GM18498 (cell line): ENCODE measurements around the gene DSP.

ENCODE experiments used
- ATAC-seq: cut with Tn5 transposase; IDR thresholded peaks from one replicate; pipeline ENCODE4 v1.9.1; 2021; ENCODE audit warnings: mild to moderate bottlenecking, moderate library complexity; ENCODE audit not compliant: unreplicated experiment

Gene DSP

DNA sequence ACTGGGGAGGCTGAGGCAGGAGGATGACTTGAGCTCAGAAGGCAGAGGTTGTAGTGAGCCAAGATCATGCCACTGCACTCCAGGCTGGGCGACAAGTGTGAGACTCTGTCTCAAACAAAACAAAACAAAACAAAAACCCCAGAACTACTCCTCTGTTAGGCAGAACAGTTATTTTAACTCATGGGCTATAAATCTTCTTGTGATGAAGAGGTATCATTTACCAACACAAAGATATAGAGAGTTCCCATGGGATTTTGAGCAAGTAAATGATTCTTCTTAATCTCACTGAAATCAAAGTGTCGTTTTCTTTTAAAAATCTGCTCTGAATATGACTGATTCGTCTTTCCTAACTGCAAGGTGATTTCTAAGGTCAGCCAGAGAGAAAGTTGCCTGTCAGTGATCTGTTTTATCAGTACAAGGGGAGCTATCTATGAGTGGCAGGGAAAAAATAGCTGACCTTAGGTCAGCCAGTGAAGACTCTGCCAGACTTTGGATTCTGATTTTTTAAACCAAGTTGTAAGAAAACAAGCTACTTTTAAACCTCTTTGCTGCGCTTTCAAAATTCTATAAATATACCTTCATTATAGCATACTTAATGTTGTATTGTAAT lies 3.8 kb upstream of the DSP start:
- ATAC-seq, result no peak

DNA sequence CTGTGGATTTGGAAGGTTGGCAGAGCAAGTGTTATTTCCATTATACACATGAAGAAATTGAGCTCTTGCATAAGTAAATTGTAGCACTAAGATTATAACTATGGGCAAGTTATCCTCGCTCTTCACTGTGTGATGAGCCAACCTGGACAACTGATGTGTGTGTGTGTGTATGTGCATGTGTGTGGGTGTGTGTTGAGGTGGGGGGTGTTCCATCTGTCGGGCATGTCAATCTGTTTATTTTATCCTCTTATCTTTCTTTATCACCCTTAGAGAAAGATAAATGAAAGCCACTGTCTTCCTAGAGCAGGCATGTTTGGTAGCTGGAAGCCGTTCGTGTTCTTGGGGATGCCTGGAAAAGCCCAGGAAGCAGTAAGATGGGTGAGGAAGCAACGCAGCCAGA lies 3.0 kb upstream of the DSP start:
- ATAC-seq, result no peak

DNA sequence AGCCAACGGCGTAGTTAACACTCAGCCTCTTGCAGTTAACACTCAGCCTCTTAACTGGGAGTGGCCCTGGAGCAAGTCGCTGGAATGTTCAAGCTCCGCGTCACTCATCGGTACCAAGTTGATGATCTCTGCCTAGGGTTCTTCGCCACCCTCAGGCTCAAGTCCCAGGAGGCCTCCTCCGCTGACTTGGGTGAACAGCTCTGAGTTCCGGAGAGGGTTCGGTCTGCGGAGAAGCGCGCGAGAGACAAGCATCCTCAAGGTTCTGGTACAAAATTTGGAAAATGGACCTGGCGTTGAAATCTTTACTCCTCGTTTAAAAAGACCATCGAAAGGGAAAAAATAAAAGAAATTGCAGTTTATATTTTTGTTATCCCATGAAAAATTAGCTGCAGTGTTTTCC lies 876 bp upstream of the DSP start:
- ATAC-seq, result no peak

DNA sequence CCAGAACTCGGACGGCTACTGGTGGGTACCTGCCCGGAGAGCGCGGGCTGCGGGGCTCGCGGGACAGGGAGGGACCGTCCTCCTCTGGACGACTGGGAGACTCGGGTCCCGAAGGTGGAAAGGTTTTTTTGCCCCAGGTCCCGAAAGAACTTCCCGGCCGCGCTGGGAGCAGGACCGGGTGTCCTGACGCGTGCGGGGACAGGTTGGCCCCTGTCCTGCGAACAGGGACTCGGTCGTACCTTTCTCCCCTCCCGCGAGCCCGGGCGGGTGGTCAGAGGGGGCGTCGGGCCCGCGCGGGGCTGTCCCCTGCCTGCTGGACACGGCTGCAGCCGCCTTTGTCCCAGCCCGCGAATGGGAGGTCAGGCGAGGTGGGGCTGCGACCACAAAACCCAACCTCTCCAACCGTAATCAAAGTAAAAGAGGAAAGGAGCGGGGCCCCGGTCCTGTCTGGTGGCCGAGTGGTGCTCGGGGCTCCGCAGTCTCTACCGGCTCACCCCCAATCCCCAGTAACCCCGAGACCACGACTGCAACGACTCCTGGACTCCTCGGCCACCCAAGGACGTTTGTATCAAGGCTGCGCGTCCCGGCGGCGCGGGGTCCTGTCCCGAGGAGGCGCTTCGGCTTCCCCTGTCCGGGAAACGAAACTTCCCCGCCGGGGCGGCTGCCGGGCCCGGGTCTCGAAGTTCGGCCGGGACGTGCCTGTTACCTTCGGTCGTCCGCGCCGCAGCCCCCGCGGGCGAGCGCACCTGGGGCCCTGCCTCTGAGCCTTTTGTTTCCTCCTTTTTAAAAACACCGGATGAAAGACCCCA lies 798 bp downstream of the DSP start:
- ATAC-seq, result no peak

DNA sequence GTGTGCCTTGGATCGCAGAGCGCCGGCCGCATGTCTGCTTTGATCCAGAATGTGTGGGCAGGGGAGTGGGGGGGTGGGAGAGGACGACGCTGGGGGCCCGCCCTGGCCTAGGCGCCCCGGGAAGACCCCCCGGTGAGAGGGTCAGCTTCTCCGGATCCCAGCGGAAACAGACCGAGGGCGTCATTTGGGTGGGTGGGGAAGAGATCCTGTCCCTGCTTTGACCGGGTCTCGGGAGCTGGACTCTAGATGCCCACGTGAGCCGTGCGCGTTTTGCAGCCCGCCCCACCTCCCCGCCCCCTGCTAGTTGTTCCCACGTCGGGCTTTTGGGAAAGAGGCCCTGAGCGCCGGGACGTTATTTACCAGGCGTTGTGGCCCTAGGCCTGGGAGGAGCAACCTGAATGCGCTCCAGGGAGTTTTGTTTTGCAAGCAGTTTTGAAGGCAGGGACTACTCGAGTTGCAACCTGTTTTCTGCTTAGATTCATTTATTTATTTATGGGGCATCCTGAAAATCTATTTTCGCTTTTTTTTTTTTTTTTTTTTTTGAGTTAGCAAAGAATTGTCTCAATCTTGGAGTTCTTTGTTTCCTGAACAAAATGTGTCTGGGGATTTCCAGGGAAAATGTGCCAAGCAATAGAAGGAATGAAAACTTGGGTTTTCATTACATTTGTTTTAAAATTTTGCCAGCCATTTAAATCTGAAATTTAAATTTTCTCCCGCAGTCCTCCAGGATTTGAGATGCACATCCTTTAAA lies 1.6 kb downstream of the DSP start:
- no peak for ATAC-seq

DNA sequence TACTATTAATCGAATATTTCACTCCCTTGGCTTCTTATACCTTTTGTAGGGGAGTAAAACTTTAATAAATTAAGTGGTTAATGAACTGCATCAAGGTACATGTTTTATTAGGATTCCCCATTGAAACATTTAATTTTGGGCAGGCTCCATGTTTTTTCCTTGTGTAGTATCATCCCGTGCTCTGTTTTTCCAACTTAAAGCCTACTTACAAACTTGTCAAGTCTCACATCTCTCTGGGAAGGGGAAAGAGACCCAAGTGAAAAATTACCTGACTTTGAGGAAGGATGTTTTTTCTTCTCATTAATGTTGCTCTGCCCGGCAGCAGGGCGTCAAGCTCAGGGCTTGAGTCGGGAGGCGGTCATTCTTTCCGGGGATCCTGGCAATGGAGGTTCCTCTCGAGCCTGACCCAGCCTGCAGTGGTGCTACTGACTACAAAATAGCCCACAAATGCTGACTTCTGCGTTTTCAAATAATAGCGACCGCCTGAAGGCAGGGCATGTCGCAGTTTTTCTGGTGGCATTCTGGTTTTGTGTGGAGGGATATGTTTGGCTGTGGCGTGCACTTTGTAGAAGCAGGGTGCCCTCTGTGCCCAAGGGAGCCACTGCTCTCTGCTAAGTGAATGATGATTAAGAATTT lies 2.4 kb downstream of the DSP start:
- no peak for ATAC-seq

DNA sequence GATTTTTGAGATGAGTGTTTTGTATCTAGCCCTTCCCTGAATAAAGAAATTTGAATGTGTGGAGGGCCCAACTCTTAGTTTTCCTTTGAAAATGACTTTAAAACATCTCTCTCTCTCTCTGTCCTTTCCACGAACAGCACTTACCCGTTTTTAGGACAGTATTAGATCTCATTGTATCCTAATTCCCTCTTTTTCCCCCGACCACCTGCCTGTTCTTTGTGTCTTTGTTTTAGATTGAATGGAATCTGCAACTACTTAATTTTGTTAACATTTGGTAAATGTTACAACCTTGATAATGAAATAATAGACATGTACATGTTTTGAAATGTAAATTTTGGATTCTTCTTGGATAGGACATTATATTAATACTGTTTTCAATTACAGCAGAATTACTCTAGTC lies 3.1 kb downstream of the DSP start:
- ATAC-seq, result no peak

DNA sequence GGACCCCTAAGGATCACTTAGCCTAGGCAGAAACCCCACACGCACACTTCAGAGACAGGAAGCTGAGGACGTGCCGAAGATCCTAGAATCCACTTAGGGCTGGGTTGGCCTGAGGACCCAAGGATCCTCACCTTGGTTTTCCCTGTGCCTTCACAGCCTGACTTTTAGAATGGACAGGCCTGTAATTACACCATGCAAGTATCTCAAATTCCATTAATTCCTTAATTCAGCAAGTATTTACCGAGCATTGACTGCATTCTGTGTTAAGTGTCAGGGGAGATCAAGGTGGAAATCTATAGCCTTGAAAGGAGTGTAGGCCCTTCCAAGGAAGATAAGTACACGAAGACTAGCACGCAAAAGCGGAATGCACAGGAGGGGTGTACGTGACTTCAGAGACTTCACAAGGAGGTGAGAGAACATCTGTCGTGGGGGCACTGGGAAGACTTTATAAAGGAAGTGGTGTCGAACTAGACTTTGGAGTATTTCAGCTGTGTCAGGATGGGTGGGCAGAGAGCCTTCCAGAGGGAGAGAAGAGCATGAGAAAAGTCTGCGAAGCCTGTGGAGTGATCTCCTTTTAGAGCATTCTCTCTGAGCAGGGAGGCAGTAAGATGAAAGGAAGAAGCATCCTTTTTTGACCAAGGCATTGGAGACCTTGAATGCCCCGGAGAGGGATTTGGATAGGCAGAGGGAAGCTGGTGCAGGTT lies 4.0 kb downstream of the DSP start:
- ATAC-seq, result no peak

DNA sequence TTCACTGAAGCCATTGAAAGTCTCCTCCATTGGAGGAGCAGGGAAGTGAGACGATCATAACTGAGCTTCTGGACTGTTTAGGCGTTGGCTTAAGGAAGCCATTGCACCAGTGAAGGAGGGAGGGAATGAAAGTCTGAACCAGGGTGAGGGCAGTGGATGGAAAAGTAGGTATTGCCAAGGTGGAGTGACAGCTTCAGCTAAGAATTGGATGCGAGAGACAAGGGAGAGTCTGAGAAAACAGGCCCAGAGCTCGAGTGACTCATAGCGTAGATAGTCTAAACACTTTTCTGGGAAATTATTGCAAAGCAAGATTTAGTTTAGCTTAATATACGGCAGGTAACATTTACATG lies 4.5 kb downstream of the DSP start:
- ATAC-seq, result no peak

DNA sequence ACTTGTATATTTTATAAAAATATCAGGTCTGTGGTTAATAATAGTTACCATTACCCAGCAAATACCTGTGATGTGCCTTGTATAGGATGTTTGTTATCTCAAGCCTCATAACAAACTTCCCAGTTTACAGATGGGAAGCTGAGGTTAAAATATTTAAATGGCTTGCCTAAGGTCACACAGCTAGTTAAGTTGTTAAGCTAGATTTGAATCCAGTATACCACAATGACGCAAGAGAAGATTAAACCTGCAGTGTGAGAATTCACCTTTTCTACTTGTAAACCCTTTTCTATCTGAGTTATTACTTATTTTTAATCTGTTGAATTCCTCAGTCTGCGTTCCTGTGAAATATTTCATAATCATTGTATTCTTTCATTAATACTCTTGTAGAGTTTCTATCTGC lies 4.9 kb downstream of the DSP start:
- no peak for ATAC-seq

DNA sequence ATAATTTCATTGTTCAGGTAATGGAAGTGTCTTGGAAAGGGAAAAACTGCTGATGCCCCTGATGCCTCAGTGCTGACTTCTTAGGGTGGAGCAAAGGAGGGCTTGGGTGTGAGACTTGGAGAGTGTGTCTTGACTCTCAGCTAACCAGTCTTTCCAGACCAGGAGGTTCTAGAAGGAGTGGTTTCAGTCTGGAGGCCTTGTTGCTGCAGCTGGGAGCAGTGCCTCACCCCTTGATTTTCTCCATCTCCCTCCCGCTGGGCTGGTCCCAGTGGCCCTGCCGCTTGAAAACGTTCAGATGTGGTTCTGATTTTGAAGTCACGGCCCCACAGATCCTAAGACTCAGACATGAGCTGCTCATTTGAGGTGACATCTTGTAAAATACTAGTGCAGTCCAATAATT lies 5.4 kb downstream of the DSP start:
- ATAC-seq, result no peak

DNA sequence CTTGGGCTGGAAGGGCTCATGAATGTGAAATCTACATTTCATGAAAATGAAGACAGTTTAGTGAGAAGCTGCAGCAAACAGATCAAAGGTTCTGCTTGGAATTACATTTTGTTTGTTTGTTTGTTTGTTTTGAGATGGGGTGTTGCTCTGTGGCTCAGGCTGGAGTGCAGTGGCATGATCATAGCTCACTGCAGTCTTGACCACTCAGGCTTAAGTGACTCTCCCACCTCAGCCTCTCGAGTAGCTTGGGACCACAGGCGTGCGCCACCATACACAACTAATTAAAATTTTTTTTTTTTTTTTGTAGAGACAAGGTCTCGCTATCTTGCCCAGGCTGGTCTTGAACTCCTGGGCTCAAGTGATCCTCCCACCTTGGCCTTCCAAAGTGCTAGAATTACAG lies 5.8 kb downstream of the DSP start:
- ATAC-seq, result no peak

DNA sequence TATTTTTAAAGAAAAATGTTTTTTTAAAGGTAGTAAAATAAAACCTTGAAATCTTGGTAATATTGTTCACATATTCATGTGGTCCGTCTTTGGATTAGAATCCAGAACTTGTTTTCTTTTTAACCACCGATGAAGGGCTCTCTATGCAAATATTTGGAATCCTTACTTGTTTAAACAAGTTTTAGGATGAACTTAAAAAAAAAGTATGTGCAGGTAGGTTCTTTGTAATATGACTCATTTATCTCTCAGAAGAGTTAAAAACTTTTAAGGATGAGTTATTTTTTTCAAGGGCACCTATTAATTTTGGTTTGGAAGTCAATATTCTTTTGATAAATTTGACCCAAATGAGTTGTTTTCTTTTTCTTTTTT lies 8.9 kb downstream of the DSP start:
- no peak for ATAC-seq

DNA sequence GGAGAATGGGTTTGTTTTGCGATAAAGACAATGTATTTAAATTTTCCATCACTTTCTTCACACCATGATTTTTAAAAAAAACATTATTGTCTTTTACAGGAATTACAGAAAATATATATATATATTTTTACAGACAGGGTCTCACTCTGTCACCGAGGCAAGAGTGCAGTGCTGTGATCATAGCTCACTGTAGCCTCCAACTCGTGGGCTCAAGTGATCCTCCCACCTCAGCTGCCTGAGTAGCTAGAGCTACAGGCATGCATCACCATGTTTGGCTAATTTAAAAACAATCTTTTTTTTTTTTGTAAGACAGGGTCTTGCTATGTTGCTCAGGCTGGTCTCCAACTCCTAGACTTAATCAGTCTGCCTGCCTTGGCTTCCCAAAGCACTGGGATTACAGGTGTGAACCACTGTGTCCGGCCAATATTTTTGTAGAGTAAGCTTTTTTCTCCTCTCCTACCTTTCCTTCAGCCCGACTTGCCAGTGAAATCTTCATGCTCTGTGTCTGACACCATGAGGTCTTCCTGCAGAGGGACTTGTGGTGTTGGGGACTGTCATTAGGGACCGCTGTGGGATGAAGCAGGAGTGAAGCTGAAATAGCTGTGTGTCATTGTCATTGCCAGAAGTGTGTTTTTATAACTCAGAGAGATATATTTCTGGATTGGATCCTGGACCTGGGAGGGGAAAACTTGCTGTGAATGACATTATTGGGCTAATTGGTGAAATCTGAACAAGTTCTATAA lies 13.2 kb downstream of the DSP start:
- no peak for ATAC-seq

DNA sequence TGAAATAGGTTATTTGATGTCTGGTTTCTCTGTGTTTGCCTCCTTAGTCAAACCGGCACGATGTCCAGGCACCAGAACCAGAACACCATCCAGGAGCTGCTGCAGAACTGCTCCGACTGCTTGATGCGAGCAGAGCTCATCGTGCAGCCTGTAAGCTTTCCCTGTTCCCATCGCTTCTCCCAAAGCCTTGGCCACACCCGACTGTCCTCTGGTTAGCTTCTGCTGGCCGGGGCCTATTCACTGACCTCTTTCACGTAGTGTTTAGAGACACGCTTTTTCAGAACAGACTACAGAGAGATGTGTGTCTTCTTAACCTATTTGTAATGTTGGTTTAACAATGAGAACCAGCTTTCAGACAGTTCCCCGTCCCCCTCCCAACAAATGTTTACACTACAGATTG lies 14.2 kb downstream of the DSP start:
- ATAC-seq, result no peak

DNA sequence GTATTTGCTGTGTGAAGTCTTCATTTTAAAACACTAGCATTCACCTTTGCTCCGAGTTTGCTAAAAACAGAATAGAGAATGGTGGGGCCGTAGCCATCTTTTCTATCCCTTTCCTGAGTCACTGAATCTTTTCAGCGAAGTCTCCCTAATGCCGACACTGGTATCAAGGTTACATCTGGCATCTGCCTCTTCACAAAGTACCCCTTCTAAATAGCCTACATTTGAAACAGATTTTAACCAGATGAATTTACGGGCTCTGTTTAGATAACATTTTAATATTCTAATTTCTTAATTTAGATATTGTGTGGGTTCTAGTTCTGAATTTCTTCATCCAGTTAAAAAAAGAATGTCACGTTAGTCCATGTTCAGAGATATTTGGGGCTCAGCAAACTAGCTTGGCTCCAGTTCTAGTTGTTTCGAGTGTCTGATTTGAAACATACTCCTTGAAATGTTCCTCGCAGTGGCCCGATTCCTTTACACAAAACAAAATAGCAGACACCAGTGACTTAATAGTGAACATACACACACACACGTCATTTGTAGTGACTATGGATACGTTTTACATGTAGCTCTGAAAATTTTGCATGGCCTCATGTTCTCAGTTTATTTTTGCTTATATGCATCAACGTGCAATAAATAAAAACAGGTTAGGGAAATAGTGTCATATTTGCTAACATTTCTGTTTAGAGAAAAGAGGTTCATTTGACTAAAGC lies 15.1 kb downstream of the DSP start:
- no peak for ATAC-seq

DNA sequence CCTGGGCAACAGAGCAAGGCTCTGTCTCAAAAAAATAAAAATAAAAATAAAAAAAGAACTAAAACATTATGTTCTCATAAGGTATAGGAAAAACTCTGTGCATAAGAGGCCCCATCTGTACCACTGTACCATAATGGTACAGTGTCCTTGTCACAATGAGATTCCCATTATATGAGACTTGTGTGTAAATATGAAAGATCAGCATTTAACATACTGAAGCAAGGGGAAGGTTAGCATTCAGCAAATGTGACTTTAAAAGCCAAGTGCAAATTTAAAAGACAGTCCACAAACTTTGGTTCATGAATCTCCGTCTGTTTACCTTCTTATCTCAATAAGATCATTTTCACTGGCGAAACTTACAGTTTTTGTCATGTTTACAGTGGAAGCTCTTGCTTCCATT lies 16.2 kb downstream of the DSP start:
- ATAC-seq, result no peak

DNA sequence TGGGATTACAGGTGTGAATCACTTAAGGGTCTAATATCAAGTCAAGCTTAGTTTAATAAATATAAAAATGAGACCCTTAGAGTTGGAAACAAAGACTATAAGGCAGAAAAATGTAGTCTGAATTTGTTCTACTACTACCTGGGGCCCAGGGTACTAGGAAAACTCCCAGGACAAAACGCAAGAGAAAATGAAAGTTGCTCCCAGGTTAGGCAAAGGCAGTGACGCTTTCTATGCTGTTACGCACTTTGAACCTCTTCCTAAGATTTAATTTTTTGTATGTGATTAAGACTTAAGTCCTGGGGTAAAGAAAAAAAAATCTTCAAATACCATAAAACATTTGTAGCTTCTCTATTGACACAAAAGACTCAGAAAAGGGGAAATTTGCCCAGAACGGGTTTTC lies 17.3 kb downstream of the DSP start:
- ATAC-seq, result no peak

DNA sequence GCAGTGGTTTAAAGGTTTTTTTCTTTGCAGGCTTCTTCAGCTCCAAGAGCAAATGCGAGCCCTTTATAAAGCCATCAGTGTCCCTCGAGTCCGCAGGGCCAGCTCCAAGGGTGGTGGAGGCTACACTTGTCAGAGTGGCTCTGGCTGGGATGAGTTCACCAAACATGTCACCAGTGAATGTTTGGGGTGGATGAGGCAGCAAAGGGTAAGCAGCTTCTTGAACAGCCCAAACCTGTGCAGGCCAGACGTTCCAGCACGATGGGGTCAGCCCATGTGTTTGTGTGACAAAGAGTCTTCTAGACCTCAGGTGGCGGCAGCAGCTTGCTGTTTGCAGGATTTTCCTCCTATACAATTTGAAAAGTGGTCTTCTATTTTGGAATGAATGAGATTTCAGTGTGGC lies 17.7 kb downstream of the DSP start:
- ATAC-seq, result no peak
